Spleen (tissue), 11 donors: Measurements from ENCODE around the gene HDAC8. TPM values are rescaled to one million over a fixed set of nuclear protein-coding genes. Genes with fewer than 3 reads are reported as not detected.
"Not testable (repeated sequence)": the region's sequence is repeated elsewhere in the genome, so short reads cannot be mapped to it uniquely, and the experiment has no call there.

Experiments used
- DNase-seq: peaks from one replicate; pipeline ENCODE4 v3.0.0-alpha.2; 2020
- H3K27ac ChIP-seq, 8 donors: fragments of 200-600 bp; sonication (generic) in 7 of 8; 1 replicate in 4 of 8; 2 replicates in 4 of 8; pipeline versions ENCODE4 v1.5.0 to v1.8.0; 2016 to 2021; ENCODE audit warnings: inconsistent platforms in 4 of 8, mild to moderate bottlenecking in 4 of 8, moderate library complexity in 1 of 8
- H3K27me3 ChIP-seq, 7 donors: fragments of 200-600 bp; sonication (generic) in 6 of 7; replicated peaks in 1 of 7; 1 replicate in 4 of 7; 2 replicates in 3 of 7; pipeline versions ENCODE4 v1.5.0 to v1.8.0; 2016 to 2021; ENCODE audit warnings: inconsistent platforms in 3 of 7, mild to moderate bottlenecking in 1 of 7
- H3K36me3 ChIP-seq, 6 donors: fragments of 200-600 bp; sonication (generic) in 5 of 6; 1 replicate in 4 of 6; 2 replicates in 2 of 6; pipeline versions ENCODE4 v1.5.0 to v1.8.0; 2016 to 2021; ENCODE audit warnings: inconsistent platforms in 2 of 6
- H3K4me1 ChIP-seq, 6 donors: fragments of 200-600 bp; sonication (generic) in 5 of 6; 1 replicate in 3 of 6; 2 replicates in 3 of 6; pipeline versions ENCODE4 v1.5.0 to v1.8.0; 2016 to 2021; ENCODE audit warnings: inconsistent platforms in 3 of 6
- H3K4me3 ChIP-seq, 8 donors: fragments of 200-600 bp; sonication (generic) in 7 of 8; 1 replicate in 4 of 8; 2 replicates in 4 of 8; pipeline versions ENCODE4 v1.5.0 to v1.8.0; 2016 to 2021; ENCODE audit warnings: inconsistent platforms in 4 of 8, mild to moderate bottlenecking in 4 of 8, moderate library complexity in 2 of 8
- H3K9me3 ChIP-seq, 8 donors: fragments of 200-600 bp; sonication (generic) in 7 of 8; 1 replicate in 4 of 8; 2 replicates in 4 of 8; pipeline versions ENCODE4 v1.5.0 to v1.8.0; 2016 to 2021; ENCODE audit warnings: inconsistent platforms in 4 of 8
- CTCF ChIP-seq, 11 experiments: fragments of 200-600 bp in 7 of 11; fragments of 450-650 bp in 4 of 11; sonication (generic) in 4 of 11; IDR thresholded peaks in 8 of 11; conservative IDR thresholded peaks in 3 of 11; 1 replicate in 7 of 11; 2 replicates in 4 of 11; pipeline versions ENCODE4 v1.4.0 to v1.8.0; 2016 to 2021; ENCODE audit warnings: antibody characterized with exemption in 11 of 11, inconsistent platforms in 4 of 11, mild to moderate bottlenecking in 1 of 11
- POLR2A ChIP-seq, 3 donors: fragments of 450-650 bp; IDR thresholded peaks; one replicate each; pipeline ENCODE4 v1.5.1; 2017; ENCODE audit warnings: antibody characterized with exemption in 3 of 3, mild to moderate bottlenecking in 1 of 3
- POLR2AphosphoS5 ChIP-seq, 3 donors: sonication (generic); formaldehyde crosslinking; IDR thresholded peaks; one replicate each; pipeline ENCODE4 v1.5.1; 2017; ENCODE audit warnings: antibody characterized with exemption in 3 of 3
- whole genome bisulfite sequencing, 5 donors: extraction: QIAGEN DNeasy Blood & Tissue Kit in 3 of 5; methylation state at CpG; one replicate each; pipeline versions ENCODE4 v1.1.5 to v1.1.7; 2013 to 2018; 5-methylcytosine and 5-hydroxymethylcytosine counted together
- intact Hi-C: fragments of 100-400 bp; cut with DNase I; formaldehyde crosslinking; loops from one replicate; pipeline ENCODE4 v1.15.0; 2023; ENCODE audit warnings: low total_unique reads
- polyA plus RNA-seq, 3 donors: library from polyadenylated mRNA; stranded (reverse); fragments of 200-250 nt; gene quantifications; one replicate each; pipeline ENCODE4 v1.2.1, GENCODE V29; 2013
- total RNA-seq, 7 donors: library from RNA; depleted of rRNA in 3 of 7; stranded (reverse); fragments of >200 nt in 3 of 7; fragmentation: NEBNext Ultra II Directional in 4 of 7; extraction: Animal tissue kit (Norgen Biotek cat#: 25700) in 4 of 7; gene quantifications; one replicate each; pipeline versions ENCODE4 v1.1.0 to v1.2.1, GENCODE V29; 2016 to 2021
- donor health status: healthy with polysubstance abuse.
- donor health status: DM: no; HTN: no; CAD: no; lungs with moderate emphysema.
- donor health status: DM: no; HTN: no; CAD: no.
- donor health status: Bipolar disorder and iron deficiency.
- donor health status: healthy.
- donor health status: DM: no; HTN: no; CAD: no.
- donor health status: DM: yes; HTN: yes; CAD: no.

Gene HDAC8
- total and polyA plus RNA-seq, 10 donors: 15.6 to 54.6 (median 33.5) TPM

DNA sequence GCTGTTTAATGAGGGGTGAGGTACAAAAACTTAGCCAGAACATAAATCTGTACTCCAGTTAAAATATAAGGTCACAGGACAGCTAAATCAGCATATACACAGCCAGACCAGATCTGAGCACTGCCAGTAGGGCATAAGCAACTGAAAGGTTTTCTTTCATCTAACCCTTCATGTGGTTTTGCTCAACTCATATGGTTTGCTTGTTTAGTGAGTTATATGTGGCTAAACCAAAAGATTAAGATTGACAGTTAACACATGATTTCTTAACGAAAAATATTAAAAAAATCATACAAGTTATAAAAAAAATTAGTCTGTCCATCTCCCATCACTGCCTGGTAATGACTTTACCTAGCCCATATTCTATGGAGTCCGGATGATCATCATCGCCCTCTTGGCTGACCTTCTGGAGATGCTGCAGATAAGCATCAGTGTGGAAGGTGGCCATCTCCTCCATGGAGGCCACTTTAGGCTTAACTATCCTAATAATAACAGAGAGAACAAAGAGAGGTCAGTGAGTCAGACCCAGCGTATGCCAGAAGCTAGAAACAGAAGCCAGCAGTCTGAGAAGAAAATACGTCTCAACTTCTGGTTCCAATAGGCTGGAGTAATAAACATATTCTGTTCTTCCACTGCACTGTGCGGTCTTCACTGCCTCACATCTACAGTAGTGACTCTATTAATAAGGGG lies 4.1 kb downstream of the HDAC8 start:
- intact Hi-C loops: no loop called here
- peaks cover 0 to 8% (median 7%) of the 10 kb centered on the region in 6 donors for H3K4me1 ChIP-seq
- no peaks in the 10 kb centered on the region for H3K27me3 ChIP-seq
- H3K27ac ChIP-seq: no peak overlapping the region
- peaks cover 0 to 58% (median 13%) of the 10 kb centered on the region in 6 donors for H3K36me3 ChIP-seq
- TF ChIP-seq POLR2AphosphoS5 (IDR thresholded peaks at IDR 0.05) (no peak), CTCF (IDR thresholded peaks at IDR 0.05 in 8 of 11, conservative IDR thresholded peaks at IDR 0.05 in 3 of 11) (no peak), POLR2A (IDR thresholded peaks at IDR 0.05) (no peak)
- WGBS, 5 donors: 75 to 93% (median 89%) methylated on average over 6 of the region's 6 CpGs
- no peaks in the 10 kb centered on the region for H3K9me3 ChIP-seq
- no peak for DNase-seq
- H3K4me3 ChIP-seq: no peak overlapping the region

- H3K36me3 ChIP-seq: peaks cover 0 to 75% (median 13%) of the 10 kb centered on the region in 6 donors
- no peak for TF ChIP-seq POLR2AphosphoS5 (IDR thresholded peaks at IDR 0.05)
- TF ChIP-seq POLR2A (IDR thresholded peaks at IDR 0.05): no peak
- no peak for TF ChIP-seq CTCF (IDR thresholded peaks at IDR 0.05 in 8 of 11, conservative IDR thresholded peaks at IDR 0.05 in 3 of 11)
- no peak for DNase-seq
- peaks cover 0 to 3% (median 0%) of the 10 kb centered on the region in 6 donors for H3K4me1 ChIP-seq
- no peak overlapping the region for H3K27ac ChIP-seq
- no peak overlapping the region for H3K4me3 ChIP-seq
- intact Hi-C loops: no loop called here
- no peaks in the 10 kb centered on the region for H3K27me3 ChIP-seq
- H3K9me3 ChIP-seq: no peaks in the 10 kb centered on the region
- WGBS, 5 donors: 78 to 97% (median 93%) methylated on average over 2 of the region's 2 CpGs
These were observed 6.2 kb downstream of the HDAC8 start for GRCh38 chrX:72566448-72566847.

GRCh38 chrX:72559655-72560054 lies 13.0 kb downstream of the HDAC8 start:
- H3K27ac ChIP-seq, H3K4me1 ChIP-seq, DNase-seq, H3K4me3 ChIP-seq, intact Hi-C loops, H3K27me3 ChIP-seq, H3K9me3 ChIP-seq: not testable (repeated sequence)
- peaks cover 0 to 32% (median 0%) of the 10 kb centered on the region in 6 donors for H3K36me3 ChIP-seq
- 86 to 97% (median 95%) methylated on average over 14 to 28 of the region's 28 CpGs; no CpG with 5 or more reads in 1 of the 5 donors for WGBS, 5 donors

GRCh38 chrX:72554448-72555140 lies 18.0 kb downstream of the HDAC8 start:
- Histone ChIP-seq H3K4me1 (no peaks in the 10 kb centered on the region), H3K27ac (no peak overlapping the region), H3K36me3 (peaks cover 0 to 2% (median 0%) of the 10 kb centered on the region in 6 donors), H3K27me3 (no peaks in the 10 kb centered on the region), H3K4me3 (no peak overlapping the region), H3K9me3 (no peaks in the 10 kb centered on the region)
- intact Hi-C loops: no loop called here
- WGBS, 5 donors: 79 to 95% (median 88%) methylated on average over 6 to 16 of the region's 16 CpGs
- DNase-seq: no peak
- TF ChIP-seq POLR2A (IDR thresholded peaks at IDR 0.05): no peak
- TF ChIP-seq CTCF (IDR thresholded peaks at IDR 0.05 in 8 of 11, conservative IDR thresholded peaks at IDR 0.05 in 3 of 11): no peak
- no peak for TF ChIP-seq POLR2AphosphoS5 (IDR thresholded peaks at IDR 0.05)

GRCh38 chrX:72552443-72552842 lies 20.2 kb downstream of the HDAC8 start:
- H3K36me3 ChIP-seq, intact Hi-C loops, H3K4me1 ChIP-seq, H3K27me3 ChIP-seq, H3K9me3 ChIP-seq, H3K4me3 ChIP-seq, DNase-seq, H3K27ac ChIP-seq: not testable (repeated sequence)
- 76 to 91% (median 80%) methylated on average over 5 to 6 of the region's 6 CpGs for WGBS, 5 donors
